ENCODE results near the gene HNRNPLL. TPM values are rescaled to one million over a fixed set of nuclear protein-coding genes. Genes with fewer than 3 reads are reported as not detected.

The HNRNPLL gene
- total and polyA plus RNA-seq, 2 of the 8 experiments (the other 6 are each of a cell fraction or from before 2014, with no cell fraction given): 18.6 to 69.3 TPM

DNA sequence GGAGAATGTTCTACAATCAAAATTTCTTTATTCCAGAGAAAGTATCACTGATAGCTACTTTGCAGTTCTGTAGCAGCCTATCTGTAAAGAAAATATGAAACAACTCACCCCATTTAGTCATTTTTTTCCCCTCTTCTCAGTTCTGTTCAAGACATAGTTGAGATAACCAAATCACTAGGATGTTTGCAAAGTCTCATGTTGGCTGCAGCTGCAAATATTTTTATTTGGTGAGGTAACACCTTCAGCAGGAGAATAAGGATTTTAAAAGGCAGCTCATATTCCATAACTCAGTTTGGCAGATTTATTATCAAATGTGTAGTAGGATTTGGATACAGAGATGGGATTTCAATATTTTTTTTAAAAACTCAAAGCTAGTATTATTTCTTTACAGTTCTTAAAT, 41.0 kb downstream of the HNRNPLL start:
- no peak overlapping the region for H2BK120ac ChIP-seq (replicated peaks; ENCODE audit: low read depth, low read length)
- no peak overlapping the region for H3K27ac ChIP-seq (ENCODE audit: low read depth, low read length)
- H2BK12ac ChIP-seq (ENCODE audit: low read depth, low read length): no peak overlapping the region
- H3K4ac ChIP-seq (replicated peaks; ENCODE audit: insufficient read length, low read depth, low read length): no peak overlapping the region
- no peak overlapping the region for H4K8ac ChIP-seq (ENCODE audit: extremely low read depth, insufficient read depth, low read length)
- H3K4me3 ChIP-seq (ENCODE audit: extremely low read depth in 1 of 4, insufficient read depth in 2 of 4, low read depth in 3 of 4, low read length in 4 of 4): no peak overlapping the region
- H3K56ac ChIP-seq (replicated peaks; ENCODE audit: insufficient read length, low read depth, low read length): no peak overlapping the region
- no peak overlapping the region for H2BK5ac ChIP-seq (ENCODE audit: low read depth, low read length)
- no peak overlapping the region for H2AFZ ChIP-seq (ENCODE audit: low read length)
- H3K18ac ChIP-seq (ENCODE audit: extremely low read depth, low read length): no peak overlapping the region
- H4K20me1 ChIP-seq (replicated peaks in 1 of 2; ENCODE audit: control insufficient read depth in 1 of 2, insufficient read depth in 2 of 2, low read length in 2 of 2): no peaks in the 10 kb centered on the region
- no peak overlapping the region for H3K14ac ChIP-seq (ENCODE audit: insufficient read length)
- no peak overlapping the region for H3K9ac ChIP-seq (replicated peaks in 1 of 4; ENCODE audit: extremely low read depth in 1 of 4, low read depth in 3 of 4, low read length in 3 of 4)
- no peak overlapping the region for H2BK20ac ChIP-seq (ENCODE audit: low read length)
- H2BK15ac ChIP-seq (ENCODE audit: low read length): no peak overlapping the region
- H3K4me2 ChIP-seq (ENCODE audit: insufficient read depth in 1 of 2, low read depth in 2 of 2, low read length in 2 of 2): no peak overlapping the region
- H3K79me2 ChIP-seq (ENCODE audit: control insufficient read depth in 1 of 2, insufficient read depth in 2 of 2, low read length in 2 of 2): no peaks in the 10 kb centered on the region
- H2AK5ac ChIP-seq (ENCODE audit: low read depth, low read length): no peak overlapping the region
- H4K5ac ChIP-seq (ENCODE audit: insufficient read length, low read depth, low read length): no peak overlapping the region
- no peak for DNase-seq (ENCODE audit: low read depth in 1 of 2, low spot score in 2 of 2)
- FAIRE-seq: no peak
- peaks cover 0 to 47% (median 9%) of the 10 kb centered on the region in 4 experiments; a peak in 6 of 8 replicates for H3K36me3 ChIP-seq (ENCODE audit: control insufficient read depth in 2 of 4, insufficient read depth in 4 of 4, low read length in 3 of 4)
- no peaks in the 10 kb centered on the region for H3K23me2 ChIP-seq (ENCODE audit: low read depth, low read length)
- no peak overlapping the region for H3K23ac ChIP-seq (ENCODE audit: insufficient read length)
- H4K91ac ChIP-seq (replicated peaks; ENCODE audit: insufficient read length, low read length): no peak overlapping the region
- no peaks in the 10 kb centered on the region for H3K9me3 ChIP-seq (ENCODE audit: insufficient read depth in 2 of 2, low read depth in 1 of 2, low read length in 1 of 2)
- no peaks in the 10 kb centered on the region for H3K79me1 ChIP-seq (ENCODE audit: low read depth, low read length)
- ChIA-PET POLR2A (ENCODE audit: partially characterized antibody) (interaction anchor here (2.2 kb wide), 1 partner anchor 14 kb away, joined by 5 read pairs; no protein-coding TSS in a partner anchor), CTCF (ENCODE audit: partially characterized antibody) (interaction anchor here (1.0 to 1.5 kb wide), 3 partner anchors 20 to 246 kb away, joined by 3 to 4 read pairs (median 3); no protein-coding TSS in a partner anchor)
- TF ChIP-seq BACH1 (IDR thresholded peaks at IDR 0.05; ENCODE audit: low read length) (no peak), EGR1 (IDR thresholded peaks at IDR 0.05; ENCODE audit: borderline replicate concordance, low read depth, low read length) (no peak), SP2 (IDR thresholded peaks at IDR 0.05; ENCODE audit: low read length) (no peak), CBX8 (IDR thresholded peaks at IDR 0.05; ENCODE audit: borderline replicate concordance, low read depth, low read length) (no peak), FOSL1 (IDR thresholded peaks at IDR 0.05; ENCODE audit: insufficient read depth, low read depth, low read length) (no peak)
- H3K27me3 ChIP-seq (replicated peaks in 1 of 4; ENCODE audit: control insufficient read depth in 3 of 4, extremely low read depth in 1 of 4, insufficient read depth in 3 of 4, low read length in 3 of 4): no peaks in the 10 kb centered on the region
- H3K4me1 ChIP-seq (replicated peaks in 1 of 4; ENCODE audit: control insufficient read depth in 3 of 4, insufficient read depth in 4 of 4, low read length in 3 of 4): no peaks in the 10 kb centered on the region

Measured in H1 (cell line).